ENCODE results near the gene LMNTD1. TPM values are rescaled to one million over a fixed set of nuclear protein-coding genes. Genes with fewer than 3 reads are reported as not detected.
"Not testable (repeated sequence)": the region's sequence is repeated elsewhere in the genome, so short reads cannot be mapped to it uniquely, and the experiment has no call there.

The LMNTD1 gene
- total RNA-seq = not detected

- Mint-ChIP-seq H3K4me1 (peaks cover 2% of the 10 kb centered on the region), H3K9me3 (no peaks in the 10 kb centered on the region), H3K27me3 (no peaks in the 10 kb centered on the region), H3K36me3 (no peaks in the 10 kb centered on the region), H3K4me3 (no peak within 1 kb of the TSS), H3K27ac (no peak within 1 kb of the TSS)
- DNase-seq = no peak
These were observed at the start of gene LMNTD1 for GRCh38 chr12:25553098-25553497. LMNTD1 (minus strand) TSS chr12:25553283; CDS start chr12:25552959, 324 bp downstream.

- H3K4me3 Mint-ChIP-seq = no peak overlapping the region
- H3K4me1 Mint-ChIP-seq = peaks cover 14% of the 10 kb centered on the region
- peaks cover 14% of the 10 kb centered on the region for H3K36me3 Mint-ChIP-seq
- H3K9me3 Mint-ChIP-seq = peaks cover 34% of the 10 kb centered on the region
- H3K27ac Mint-ChIP-seq = no peak overlapping the region
- H3K27me3 Mint-ChIP-seq = no peaks in the 10 kb centered on the region
- DNase-seq = no peak
These were observed 45.9 kb upstream of the LMNTD1 start for GRCh38 chr12:25598956-25599355.

GRCh38 chr12:25595496-25595895, 42.4 kb upstream of the LMNTD1 start:
- not testable (repeated sequence) for DNase-seq, H3K4me3 Mint-ChIP-seq, H3K27me3 Mint-ChIP-seq
- Mint-ChIP-seq H3K36me3 (peaks cover 18% of the 10 kb centered on the region), H3K9me3 (peaks cover 34% of the 10 kb centered on the region), H3K27ac (peak overlapping the region; percentile 72), H3K4me1 (peaks cover 22% of the 10 kb centered on the region)

GRCh38 chr12:25594376-25594775, 41.3 kb upstream of the LMNTD1 start:
- H3K9me3 Mint-ChIP-seq = peaks cover 27% of the 10 kb centered on the region
- H3K4me1 Mint-ChIP-seq = peaks cover 32% of the 10 kb centered on the region
- H3K4me3 Mint-ChIP-seq = no peak overlapping the region
- H3K27ac Mint-ChIP-seq = no peak overlapping the region
- DNase-seq = no peak
- H3K27me3 Mint-ChIP-seq = no peaks in the 10 kb centered on the region
- H3K36me3 Mint-ChIP-seq = peaks cover 18% of the 10 kb centered on the region

GRCh38 chr12:25592725-25593495, 39.8 kb upstream of the LMNTD1 start:
- Mint-ChIP-seq H3K36me3 (peaks cover 12% of the 10 kb centered on the region), H3K4me3 (no peak overlapping the region), H3K27me3 (no peaks in the 10 kb centered on the region), H3K27ac (no peak overlapping the region), H3K4me1 (peaks cover 34% of the 10 kb centered on the region), H3K9me3 (peaks cover 16% of the 10 kb centered on the region)
- DNase-seq = no peak

- peaks cover 12% of the 10 kb centered on the region for H3K36me3 Mint-ChIP-seq
- no peak overlapping the region for H3K4me3 Mint-ChIP-seq
- H3K4me1 Mint-ChIP-seq = peaks cover 34% of the 10 kb centered on the region
- no peak overlapping the region for H3K27ac Mint-ChIP-seq
- no peak for DNase-seq
- H3K27me3 Mint-ChIP-seq = no peaks in the 10 kb centered on the region
- H3K9me3 Mint-ChIP-seq = peaks cover 18% of the 10 kb centered on the region
These were observed 38.1 kb upstream of the LMNTD1 start for GRCh38 chr12:25591144-25591543.

- Mint-ChIP-seq H3K9me3 (peaks cover 11% of the 10 kb centered on the region), H3K4me1 (peaks cover 25% of the 10 kb centered on the region), H3K36me3 (peaks cover 7% of the 10 kb centered on the region), H3K27me3 (no peaks in the 10 kb centered on the region), H3K4me3 (no peak overlapping the region), H3K27ac (peak overlapping the region; percentile 68)
- DNase-seq = peak; percentile 42
These were observed 37.1 kb upstream of the LMNTD1 start for GRCh38 chr12:25590011-25590721.

- peaks cover 18% of the 10 kb centered on the region for H3K4me1 Mint-ChIP-seq
- H3K27ac Mint-ChIP-seq = no peak overlapping the region
- peaks cover 11% of the 10 kb centered on the region for H3K9me3 Mint-ChIP-seq
- H3K36me3 Mint-ChIP-seq = peaks cover 5% of the 10 kb centered on the region
- no peaks in the 10 kb centered on the region for H3K27me3 Mint-ChIP-seq
- DNase-seq = no peak
- no peak overlapping the region for H3K4me3 Mint-ChIP-seq
These were observed 34.3 kb upstream of the LMNTD1 start for GRCh38 chr12:25587346-25587745.

GRCh38 chr12:25585662-25586061, 32.6 kb upstream of the LMNTD1 start:
- H3K4me3 Mint-ChIP-seq = no peak overlapping the region
- H3K27me3 Mint-ChIP-seq = no peaks in the 10 kb centered on the region
- no peak for DNase-seq
- H3K27ac Mint-ChIP-seq = no peak overlapping the region
- H3K36me3 Mint-ChIP-seq = peaks cover 3% of the 10 kb centered on the region
- H3K4me1 Mint-ChIP-seq = peaks cover 14% of the 10 kb centered on the region
- peaks cover 11% of the 10 kb centered on the region for H3K9me3 Mint-ChIP-seq

- Mint-ChIP-seq H3K27ac (no peak overlapping the region), H3K36me3 (peaks cover 3% of the 10 kb centered on the region), H3K9me3 (peaks cover 11% of the 10 kb centered on the region), H3K27me3 (no peaks in the 10 kb centered on the region), H3K4me1 (peaks cover 8% of the 10 kb centered on the region), H3K4me3 (no peak overlapping the region)
- no peak for DNase-seq
These were observed 32.0 kb upstream of the LMNTD1 start for GRCh38 chr12:25585021-25585523.

GRCh38 chr12:25584596-25584995, 31.5 kb upstream of the LMNTD1 start:
- peaks cover 11% of the 10 kb centered on the region for H3K9me3 Mint-ChIP-seq
- H3K4me3 Mint-ChIP-seq = no peak overlapping the region
- H3K27me3 Mint-ChIP-seq = no peaks in the 10 kb centered on the region
- no peak overlapping the region for H3K27ac Mint-ChIP-seq
- peaks cover 3% of the 10 kb centered on the region for H3K4me1 Mint-ChIP-seq
- no peak for DNase-seq
- H3K36me3 Mint-ChIP-seq = peaks cover 3% of the 10 kb centered on the region

GRCh38 chr12:25583545-25583944, 30.5 kb upstream of the LMNTD1 start:
- H3K4me1 Mint-ChIP-seq = no peaks in the 10 kb centered on the region
- no peaks in the 10 kb centered on the region for H3K27me3 Mint-ChIP-seq
- H3K9me3 Mint-ChIP-seq = peaks cover 11% of the 10 kb centered on the region
- DNase-seq = no peak
- H3K27ac Mint-ChIP-seq = no peak overlapping the region
- no peak overlapping the region for H3K4me3 Mint-ChIP-seq
- peaks cover 3% of the 10 kb centered on the region for H3K36me3 Mint-ChIP-seq

GRCh38 chr12:25581067-25581466, 28.0 kb upstream of the LMNTD1 start:
- no peaks in the 10 kb centered on the region for H3K27me3 Mint-ChIP-seq
- H3K4me3 Mint-ChIP-seq = no peak overlapping the region
- DNase-seq = no peak
- H3K9me3 Mint-ChIP-seq = peaks cover 2% of the 10 kb centered on the region
- H3K36me3 Mint-ChIP-seq = no peaks in the 10 kb centered on the region
- H3K4me1 Mint-ChIP-seq = no peaks in the 10 kb centered on the region
- no peak overlapping the region for H3K27ac Mint-ChIP-seq

GRCh38 chr12:25578411-25579143, 25.5 kb upstream of the LMNTD1 start:
- Mint-ChIP-seq H3K4me3 (no peak overlapping the region), H3K27ac (no peak overlapping the region), H3K27me3 (no peaks in the 10 kb centered on the region), H3K9me3 (peaks cover 2% of the 10 kb centered on the region), H3K36me3 (no peaks in the 10 kb centered on the region), H3K4me1 (no peaks in the 10 kb centered on the region)
- no peak for DNase-seq

- no peak overlapping the region for H3K27ac Mint-ChIP-seq
- H3K9me3 Mint-ChIP-seq = peaks cover 2% of the 10 kb centered on the region
- H3K36me3 Mint-ChIP-seq = no peaks in the 10 kb centered on the region
- H3K4me3 Mint-ChIP-seq = no peak overlapping the region
- no peaks in the 10 kb centered on the region for H3K4me1 Mint-ChIP-seq
- no peak for DNase-seq
- no peaks in the 10 kb centered on the region for H3K27me3 Mint-ChIP-seq
These were observed 21.7 kb upstream of the LMNTD1 start for GRCh38 chr12:25574761-25575160.
